ENCODE measurements around the gene OR10AD1. TPM values are rescaled to one million over a fixed set of nuclear protein-coding genes. Genes with fewer than 3 reads are reported as not detected.

Gene OR10AD1
- total RNA-seq, 3 donors from 2014 or later (not counting 1 experiment from before 2014, with no cell fraction given), result not detected

GRCh38 chr12:48197549-48197970 lies 5.5 kb downstream of the OR10AD1 start:
- H3K36me3 Mint-ChIP-seq, result peaks cover 10% of the 10 kb centered on the region
- ATAC-seq (peak; percentile 33 to 57 (median 45)), DNase-seq (peak in 1 of 2 donors; percentile 72)
- peaks cover 22 to 23% of the 10 kb centered on the region in 2 donors for H3K27me3 Mint-ChIP-seq (ENCODE audit: low read depth in 2 of 2)
- Histone ChIP-seq H3K36me3 (ENCODE audit: control insufficient read depth, insufficient read depth, low read length) (no peaks in the 10 kb centered on the region), H3K27ac (ENCODE audit: low read length) (peak overlapping the region; percentile 98), H3K27me3 (ENCODE audit: control insufficient read depth, insufficient read depth, low read length) (peaks cover 6% of the 10 kb centered on the region), H3K9me3 (ENCODE audit: control insufficient read depth, insufficient read depth, low read length) (peaks cover 3% of the 10 kb centered on the region), H3K4me3 (ENCODE audit: low read length) (peak overlapping the region; percentile 95), H3K4me1 (ENCODE audit: control insufficient read depth, insufficient read depth, low read length) (peaks cover 31% of the 10 kb centered on the region)
- TF ChIP-seq, protein P1, sequence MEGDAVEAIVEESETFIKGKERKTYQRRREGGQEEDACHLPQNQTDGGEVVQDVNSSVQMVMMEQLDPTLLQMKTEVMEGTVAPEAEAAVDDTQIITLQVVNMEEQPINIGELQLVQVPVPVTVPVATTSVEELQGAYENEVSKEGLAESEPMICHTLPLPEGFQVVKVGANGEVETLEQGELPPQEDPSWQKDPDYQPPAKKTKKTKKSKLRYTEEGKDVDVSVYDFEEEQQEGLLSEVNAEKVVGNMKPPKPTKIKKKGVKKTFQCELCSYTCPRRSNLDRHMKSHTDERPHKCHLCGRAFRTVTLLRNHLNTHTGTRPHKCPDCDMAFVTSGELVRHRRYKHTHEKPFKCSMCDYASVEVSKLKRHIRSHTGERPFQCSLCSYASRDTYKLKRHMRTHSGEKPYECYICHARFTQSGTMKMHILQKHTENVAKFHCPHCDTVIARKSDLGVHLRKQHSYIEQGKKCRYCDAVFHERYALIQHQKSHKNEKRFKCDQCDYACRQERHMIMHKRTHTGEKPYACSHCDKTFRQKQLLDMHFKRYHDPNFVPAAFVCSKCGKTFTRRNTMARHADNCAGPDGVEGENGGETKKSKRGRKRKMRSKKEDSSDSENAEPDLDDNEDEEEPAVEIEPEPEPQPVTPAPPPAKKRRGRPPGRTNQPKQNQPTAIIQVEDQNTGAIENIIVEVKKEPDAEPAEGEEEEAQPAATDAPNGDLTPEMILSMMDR (IDR thresholded peaks at IDR 0.05), result peak; percentile 66
- 3% methylated on average over 9 of the region's 10 CpGs for WGBS (ENCODE audit: insufficient coverage)
- peak overlapping the region; percentile 90 for H3K4me3 Mint-ChIP-seq
- intact Hi-C loops (cut with micrococcal nuclease), result no loop called here
- peak overlapping the region; percentile 82 to 86 for H3K27ac Mint-ChIP-seq
- peaks cover 43 to 50% of the 10 kb centered on the region in 2 donors for H3K4me1 Mint-ChIP-seq
- H3K9me3 Mint-ChIP-seq, result peaks cover 3 to 5% of the 10 kb centered on the region in 2 donors

DNA sequence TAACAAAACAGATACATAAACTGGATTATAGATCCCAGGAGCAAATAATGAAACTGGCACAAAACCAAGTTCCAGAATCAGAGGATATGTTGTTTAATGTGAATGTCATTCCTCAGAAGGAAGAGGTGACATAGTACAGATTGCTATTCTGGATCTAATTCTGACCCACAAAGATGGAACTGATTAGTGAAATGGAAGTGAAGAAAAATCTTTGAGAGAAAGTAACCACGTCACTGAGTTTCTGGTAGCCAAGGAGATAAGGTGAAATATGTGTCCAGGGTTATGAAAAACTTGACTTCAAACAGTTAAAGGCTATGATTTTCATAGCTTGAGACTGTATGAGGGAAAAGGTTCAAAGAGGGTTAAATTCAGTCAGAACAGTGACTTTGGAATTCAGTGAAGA lies 8.3 kb downstream of the OR10AD1 start:
- no peaks in the 10 kb centered on the region for H3K36me3 ChIP-seq (ENCODE audit: control insufficient read depth, insufficient read depth, low read length)
- peaks cover 15% of the 10 kb centered on the region for H3K4me1 ChIP-seq (ENCODE audit: control insufficient read depth, insufficient read depth, low read length)
- no peak for DNase-seq
- H3K27ac ChIP-seq (ENCODE audit: low read length), result no peak overlapping the region
- H3K36me3 Mint-ChIP-seq, result no peaks in the 10 kb centered on the region
- H3K27me3 ChIP-seq (ENCODE audit: control insufficient read depth, insufficient read depth, low read length), result peaks cover 6% of the 10 kb centered on the region
- H3K4me3 Mint-ChIP-seq, result no peak overlapping the region
- H3K27me3 Mint-ChIP-seq (ENCODE audit: low read depth in 2 of 2), result peaks cover 31 to 38% of the 10 kb centered on the region in 2 donors
- WGBS (ENCODE audit: insufficient coverage), result 72% methylated on average over 1 of the region's 1 CpG
- no peak overlapping the region for H3K4me3 ChIP-seq (ENCODE audit: low read length)
- peak overlapping the region in 1 of 2 donors; percentile 18 for H3K27ac Mint-ChIP-seq
- TF ChIP-seq, protein P1 (IDR thresholded peaks at IDR 0.05), result no peak
- no peaks in the 10 kb centered on the region for H3K9me3 ChIP-seq (ENCODE audit: control insufficient read depth, insufficient read depth, low read length)
- peaks cover 18 to 24% of the 10 kb centered on the region in 2 donors for H3K4me1 Mint-ChIP-seq
- intact Hi-C loops (cut with micrococcal nuclease), result no loop called here
- ATAC-seq, result no peak
- H3K9me3 Mint-ChIP-seq, result no peaks in the 10 kb centered on the region

GRCh38 chr12:48193623-48194022 lies 9.5 kb downstream of the OR10AD1 start:
- no peak overlapping the region for H3K4me3 ChIP-seq (ENCODE audit: low read length)
- H3K36me3 Mint-ChIP-seq, result no peaks in the 10 kb centered on the region
- ATAC-seq (no peak), DNase-seq (no peak)
- peaks cover 9 to 12% of the 10 kb centered on the region in 2 donors for H3K4me1 Mint-ChIP-seq
- no peaks in the 10 kb centered on the region for H3K36me3 ChIP-seq (ENCODE audit: control insufficient read depth, insufficient read depth, low read length)
- peaks cover 6% of the 10 kb centered on the region for H3K27me3 ChIP-seq (ENCODE audit: control insufficient read depth, insufficient read depth, low read length)
- peaks cover 34 to 46% of the 10 kb centered on the region in 2 donors for H3K27me3 Mint-ChIP-seq (ENCODE audit: low read depth in 2 of 2)
- TF ChIP-seq, protein P1 (IDR thresholded peaks at IDR 0.05), result no peak
- H3K27ac ChIP-seq (ENCODE audit: low read length), result no peak overlapping the region
- H3K9me3 ChIP-seq (ENCODE audit: control insufficient read depth, insufficient read depth, low read length), result no peaks in the 10 kb centered on the region
- no peaks in the 10 kb centered on the region for H3K9me3 Mint-ChIP-seq
- peaks cover 8% of the 10 kb centered on the region for H3K4me1 ChIP-seq (ENCODE audit: control insufficient read depth, insufficient read depth, low read length)
- WGBS (ENCODE audit: insufficient coverage), result 94% methylated on average over 2 of the region's 2 CpGs
- no peak overlapping the region for H3K4me3 Mint-ChIP-seq
- no peak overlapping the region for H3K27ac Mint-ChIP-seq
- intact Hi-C loops (cut with micrococcal nuclease), result no loop called here

DNA sequence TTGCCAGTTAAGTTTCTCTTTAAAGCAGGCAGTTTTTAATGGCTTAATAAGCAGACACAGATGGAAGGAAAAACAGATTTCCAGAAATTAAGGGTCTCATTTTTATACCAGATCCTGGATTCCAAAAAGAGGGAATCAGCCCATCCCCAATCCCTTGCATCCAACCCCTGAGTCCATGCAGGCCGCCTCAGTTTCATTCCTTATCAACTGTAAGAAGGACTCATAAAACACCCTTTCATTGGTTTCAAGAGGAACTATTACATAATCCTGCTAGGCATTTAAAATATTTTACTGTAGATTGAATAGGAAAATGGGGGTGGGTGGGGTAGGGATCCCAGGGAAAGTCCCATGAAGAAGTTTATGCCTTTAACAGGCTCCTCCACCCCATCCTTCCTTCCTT lies 10.2 kb downstream of the OR10AD1 start:
- no peaks in the 10 kb centered on the region for H3K9me3 Mint-ChIP-seq

More for the DNA sequence above, 10.2 kb downstream of the OR10AD1 start:
- Histone ChIP-seq H3K36me3 (ENCODE audit: control insufficient read depth, insufficient read depth, low read length) (no peaks in the 10 kb centered on the region), H3K27ac (ENCODE audit: low read length) (no peak overlapping the region), H3K4me3 (ENCODE audit: low read length) (no peak overlapping the region), H3K9me3 (ENCODE audit: control insufficient read depth, insufficient read depth, low read length) (no peaks in the 10 kb centered on the region), H3K27me3 (ENCODE audit: control insufficient read depth, insufficient read depth, low read length) (peaks cover 6% of the 10 kb centered on the region), H3K4me1 (ENCODE audit: control insufficient read depth, insufficient read depth, low read length) (peaks cover 4% of the 10 kb centered on the region)
- Mint-ChIP-seq H3K36me3 (no peaks in the 10 kb centered on the region), H3K4me3 (no peak overlapping the region), H3K27ac (no peak overlapping the region), H3K27me3 (ENCODE audit: low read depth in 2 of 2) (peaks cover 34 to 46% of the 10 kb centered on the region in 2 donors), H3K4me1 (peaks cover 6 to 9% of the 10 kb centered on the region in 2 donors)
- 92% methylated on average over 1 of the region's 1 CpG for WGBS (ENCODE audit: insufficient coverage)
- intact Hi-C loops (cut with micrococcal nuclease), result no loop called here
- ATAC-seq, result no peak
- no peak for DNase-seq
- TF ChIP-seq, protein P1 (IDR thresholded peaks at IDR 0.05), result no peak
